Kidney capillary endothelial cell (primary cell): ENCODE data around the gene CEP250.

Experiments
- DNase-seq: peaks from one replicate; pipeline ENCODE4 v3.0.0-alpha.2; 2018; ENCODE audit warnings: low spot score

The CEP250 gene

DNA sequence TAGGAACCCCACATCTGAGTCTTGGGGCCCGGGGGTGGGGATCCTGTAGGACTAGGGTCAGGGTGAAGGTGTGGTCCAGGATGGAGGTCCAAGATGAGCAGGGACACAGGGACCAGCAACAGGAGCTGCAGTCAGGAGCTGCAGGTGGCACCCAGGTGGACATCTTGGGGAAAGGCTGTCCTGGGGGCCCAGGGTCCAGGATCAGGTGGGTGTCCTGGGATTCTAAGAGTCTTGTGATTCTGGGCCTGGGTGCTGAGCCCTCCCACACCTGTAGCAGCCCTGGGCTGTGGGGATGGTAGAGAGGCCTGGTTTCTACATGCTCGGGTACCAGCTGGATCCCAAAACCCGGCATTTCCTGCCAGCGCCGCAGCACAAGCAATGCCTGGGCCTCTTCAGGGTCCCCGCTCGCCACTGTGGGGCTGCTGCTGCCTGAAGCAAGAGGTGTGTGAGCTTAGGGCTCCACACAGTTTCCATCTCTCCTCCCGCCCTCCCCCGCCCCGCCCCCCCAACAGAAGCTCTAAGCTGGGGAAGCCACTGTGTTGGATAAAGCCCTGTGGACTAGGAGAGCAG is 107.2 kb downstream of the CEP250 start:
- no peak for DNase-seq

DNA sequence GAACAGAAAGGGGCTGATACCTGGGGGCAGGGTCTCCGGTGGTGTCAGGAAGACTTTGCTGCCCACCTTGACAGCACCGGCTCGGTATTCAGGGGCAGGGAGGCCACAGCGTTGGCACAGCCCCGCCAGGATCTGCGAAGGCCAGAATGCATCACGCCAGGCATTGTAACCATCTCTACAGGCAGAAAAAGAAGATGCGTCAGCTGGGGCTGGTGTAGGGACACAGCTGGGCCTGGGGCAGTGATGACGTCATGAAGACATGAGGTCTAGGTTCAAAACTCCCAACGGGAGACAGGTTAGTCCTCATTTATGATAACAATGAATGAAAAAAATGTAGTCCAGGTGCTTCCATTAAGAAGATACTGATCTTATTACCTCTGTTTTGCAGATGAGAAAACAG is 108.4 kb downstream of the CEP250 start:
- DNase-seq = no peak

DNA sequence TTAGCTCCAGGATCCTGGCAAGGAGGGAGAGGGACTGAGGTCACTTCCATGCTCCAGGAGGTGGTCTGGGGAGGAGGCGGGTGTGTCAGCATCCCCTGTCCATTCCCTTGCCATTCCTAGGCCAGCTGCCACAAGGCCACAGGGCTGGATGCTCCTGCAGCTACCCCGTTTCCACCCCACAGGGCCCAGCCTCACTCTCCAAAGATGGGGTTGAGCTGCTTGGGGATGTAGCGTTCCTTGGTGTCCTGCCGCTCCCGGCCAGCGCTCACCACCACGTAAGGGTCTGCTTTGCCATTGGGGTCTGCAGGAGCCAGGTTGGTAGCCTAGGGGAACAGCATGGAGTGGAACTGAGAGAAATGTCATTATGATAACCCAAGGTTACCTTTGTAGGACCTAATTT is 109.5 kb downstream of the CEP250 start:
- no peak for DNase-seq

DNA sequence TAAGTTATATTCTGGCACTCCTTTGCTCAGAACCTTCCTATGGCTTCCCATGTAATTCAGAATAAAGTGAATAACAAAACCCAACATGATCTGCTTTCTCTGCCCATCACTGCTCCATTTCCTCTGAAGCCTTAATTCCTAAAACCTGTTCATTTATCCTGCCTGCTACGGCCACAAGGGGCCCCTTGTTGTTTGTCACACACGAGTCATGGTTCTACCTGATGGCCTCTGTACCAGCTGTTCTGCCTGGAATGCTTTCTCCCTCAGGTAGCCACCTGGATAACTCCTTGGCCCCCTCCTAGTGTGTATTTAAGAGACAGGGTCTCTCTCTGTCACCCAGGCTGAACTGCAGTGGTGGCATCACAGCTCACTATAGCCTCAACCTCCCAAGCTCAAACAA is 113.2 kb downstream of the CEP250 start:
- no peak for DNase-seq
